GM23338 (cell line): ENCODE data around the gene MACO1. TPM values are rescaled to one million over a fixed set of nuclear protein-coding genes. Genes with fewer than 3 reads are reported as not detected.

ENCODE experiments used
- ATAC-seq: fragments of 200-7000 bp; cut with Tn5 transposase; 3 replicates; pipeline ENCODE4 v1.9.1; 2020
- DNase-seq: peaks from one replicate; pipeline ENCODE4 v3.0.0-alpha.2; 2015; ENCODE audit warnings: low spot score
- H2AFZ ChIP-seq: fragments of 200-600 bp; sonication (generic); 2 replicates; pipeline ENCODE4 v1.8.0; 2016; ENCODE audit warnings: antibody characterized with exemption, mild to moderate bottlenecking, moderate library complexity
- H3F3A ChIP-seq: fragments of 200-600 bp; sonication (generic); replicated peaks from 2 replicates; pipeline ENCODE4 v1.8.0; 2017; ENCODE audit warnings: antibody characterized with exemption, mixed run types, low read depth
- H3K27ac ChIP-seq: fragments of 200-600 bp; sonication (generic); 2 replicates; pipeline ENCODE4 v1.6.1; 2016; ENCODE audit warnings: low read depth
- H3K27me3 ChIP-seq: fragments of 200-600 bp; sonication (generic); 2 replicates; pipeline ENCODE4 v1.8.0; 2016; ENCODE audit warnings: mild to moderate bottlenecking, mixed run types, moderate library complexity; ENCODE audit not compliant: insufficient read depth
- H3K36me3 ChIP-seq: fragments of 200-600 bp; sonication (generic); 2 replicates; pipeline ENCODE4 v1.8.0; 2016; ENCODE audit warnings: mild to moderate bottlenecking; ENCODE audit not compliant: insufficient read depth
- H3K4me1 ChIP-seq: fragments of 200-600 bp; sonication (generic); 2 replicates; pipeline ENCODE4 v1.8.0; 2016; ENCODE audit warnings: mild to moderate bottlenecking, moderate library complexity; ENCODE audit not compliant: insufficient read depth
- H3K4me2 ChIP-seq: fragments of 200-600 bp; sonication (generic); 2 replicates; pipeline ENCODE4 v1.7.1; 2017; ENCODE audit warnings: mixed run types
- H3K4me3 ChIP-seq: fragments of 200-600 bp; sonication (generic); 2 replicates; pipeline ENCODE4 v1.6.1; 2016; ENCODE audit warnings: mixed run types
- H3K79me2 ChIP-seq: fragments of 200-600 bp; sonication (generic); replicated peaks from 2 replicates; pipeline ENCODE4 v1.8.0; 2017; ENCODE audit warnings: mild to moderate bottlenecking; ENCODE audit not compliant: insufficient read depth
- H3K9me2 ChIP-seq: fragments of 200-600 bp; sonication (generic); 2 replicates; pipeline ENCODE4 v1.8.0; 2017; ENCODE audit not compliant: insufficient read depth
- H4K20me1 ChIP-seq: fragments of 200-600 bp; sonication (generic); replicated peaks from 2 replicates; pipeline ENCODE4 v1.8.0; 2017; ENCODE audit warnings: mild to moderate bottlenecking; ENCODE audit not compliant: insufficient read depth
- H3K27ac Mint-ChIP-seq: 2 replicates; pipeline ENCODE4 v1.8.0; 2020; ENCODE audit warnings: inconsistent platforms, mild to moderate bottlenecking, moderate library complexity, mixed read lengths
- H3K27me3 Mint-ChIP-seq: 3 replicates; pipeline ENCODE4 v1.8.0; 2022; ENCODE audit warnings: low read depth, mild to moderate bottlenecking, moderate library complexity, mixed read lengths, inconsistent platforms; ENCODE audit not compliant: insufficient read depth, poor library complexity
- H3K36me3 Mint-ChIP-seq: 3 replicates; pipeline ENCODE4 v1.8.0; 2021; ENCODE audit warnings: low read depth, mild to moderate bottlenecking, inconsistent platforms, moderate library complexity, mixed read lengths
- H3K4me1 Mint-ChIP-seq: 3 replicates; pipeline ENCODE4 v1.8.0; 2020; ENCODE audit warnings: mild to moderate bottlenecking, inconsistent platforms, mixed read lengths
- H3K4me3 Mint-ChIP-seq: 3 replicates; pipeline ENCODE4 v1.8.0; 2021; ENCODE audit warnings: moderate library complexity, mild to moderate bottlenecking, inconsistent platforms, mixed read lengths
- H3K9me3 Mint-ChIP-seq: 3 replicates; pipeline ENCODE4 v1.8.0; 2020; ENCODE audit warnings: moderate library complexity, mild to moderate bottlenecking, inconsistent platforms, mixed read lengths
- CREB1 ChIP-seq: fragments of 250-450 bp; sonication (Bioruptor Pico); IDR thresholded peaks from 2 replicates; pipeline ENCODE4 v1.5.0; 2020; ENCODE audit warnings: low read depth, mild to moderate bottlenecking, moderate library complexity
- EZH2 ChIP-seq: fragments of 200-600 bp; sonication (generic); IDR thresholded peaks from one replicate; pipeline ENCODE4 v1.8.0; 2017; ENCODE audit warnings: antibody characterized with exemption, mild to moderate bottlenecking, low read depth; ENCODE audit not compliant: unreplicated experiment
- EZH2phosphoT487 ChIP-seq: fragments of 200-600 bp; sonication (generic); IDR thresholded peaks from one replicate; pipeline ENCODE4 v1.8.1; 2018; ENCODE audit warnings: antibody characterized with exemption; ENCODE audit not compliant: unreplicated experiment
- JUNB ChIP-seq: IDR thresholded peaks from one replicate; pipeline ENCODE4 v1.6.1; 2016; ENCODE audit warnings: antibody characterized with exemption; ENCODE audit not compliant: unreplicated experiment
- NANOG ChIP-seq: IDR thresholded peaks from 2 replicates; pipeline ENCODE4 v1.6.1; 2016; ENCODE audit warnings: antibody characterized with exemption, borderline replicate concordance
- POLR2AphosphoS5 ChIP-seq: IDR thresholded peaks from 2 replicates; pipeline ENCODE4 v1.6.1; 2016; ENCODE audit warnings: antibody characterized with exemption, low read depth
- STAT1 ChIP-seq: IDR thresholded peaks from one replicate; pipeline ENCODE4 v1.6.1; 2016; ENCODE audit warnings: antibody characterized with exemption; ENCODE audit not compliant: unreplicated experiment
- ZNF114 ChIP-seq: fragments of 250-450 bp; sonication (Bioruptor Pico); IDR thresholded peaks from 2 replicates; pipeline ENCODE4 v1.5.0; 2020; ENCODE audit warnings: mild to moderate bottlenecking, moderate library complexity
- ZNF331 ChIP-seq: fragments of 250-450 bp; sonication (Bioruptor Pico); IDR thresholded peaks from 2 replicates; pipeline ENCODE4 v1.5.0; 2020; ENCODE audit warnings: low read depth, mild to moderate bottlenecking, moderate library complexity
- polyA plus RNA-seq: library from polyadenylated mRNA; unstranded; fragments of >200 nt; fragmentation: Nextera tagmentation; extraction: Ambion mirVana; gene quantifications from 2 replicates; pipeline ENCODE4 v1.2.1, GENCODE V29; 2016
- total RNA-seq: library from RNA; depleted of rRNA; stranded (reverse); fragments of >200 nt; shearing (Covaris generic); gene quantifications from 2 replicates; pipeline ENCODE4 v1.2.3, GENCODE V29; 2014
- TF ChIP-seq, protein P1 (sequence below): fragments of 250-450 bp; sonication (Bioruptor Pico); IDR thresholded peaks from 2 replicates; pipeline ENCODE4 v1.5.0; 2020; ENCODE audit warnings: mild to moderate bottlenecking, moderate library complexity
- TF ChIP-seq, protein P2 (sequence below): IDR thresholded peaks from one replicate; pipeline ENCODE4 v1.6.1; 2018; ENCODE audit warnings: antibody characterized with exemption; ENCODE audit not compliant: unreplicated experiment
- TF ChIP-seq, protein P3 (sequence below): IDR thresholded peaks from 2 replicates; pipeline ENCODE4 v1.6.1; 2016; ENCODE audit warnings: antibody characterized with exemption
- TF ChIP-seq, protein P4 (sequence below), 2 experiments: fragments of 200-600 bp in 1 of 2; sonication (generic) in 1 of 2; conservative IDR thresholded peaks; 2 replicates each; pipeline versions ENCODE4 v1.5.1 to v1.6.1; 2016 to 2017; ENCODE audit warnings: antibody characterized with exemption in 2 of 2, low read depth in 2 of 2, mild to moderate bottlenecking in 2 of 2, moderate library complexity in 1 of 2

The MACO1 gene
- total and polyA plus RNA-seq, 2 experiments from 2014 or later, result 9.8 to 10.6 TPM

DNA sequence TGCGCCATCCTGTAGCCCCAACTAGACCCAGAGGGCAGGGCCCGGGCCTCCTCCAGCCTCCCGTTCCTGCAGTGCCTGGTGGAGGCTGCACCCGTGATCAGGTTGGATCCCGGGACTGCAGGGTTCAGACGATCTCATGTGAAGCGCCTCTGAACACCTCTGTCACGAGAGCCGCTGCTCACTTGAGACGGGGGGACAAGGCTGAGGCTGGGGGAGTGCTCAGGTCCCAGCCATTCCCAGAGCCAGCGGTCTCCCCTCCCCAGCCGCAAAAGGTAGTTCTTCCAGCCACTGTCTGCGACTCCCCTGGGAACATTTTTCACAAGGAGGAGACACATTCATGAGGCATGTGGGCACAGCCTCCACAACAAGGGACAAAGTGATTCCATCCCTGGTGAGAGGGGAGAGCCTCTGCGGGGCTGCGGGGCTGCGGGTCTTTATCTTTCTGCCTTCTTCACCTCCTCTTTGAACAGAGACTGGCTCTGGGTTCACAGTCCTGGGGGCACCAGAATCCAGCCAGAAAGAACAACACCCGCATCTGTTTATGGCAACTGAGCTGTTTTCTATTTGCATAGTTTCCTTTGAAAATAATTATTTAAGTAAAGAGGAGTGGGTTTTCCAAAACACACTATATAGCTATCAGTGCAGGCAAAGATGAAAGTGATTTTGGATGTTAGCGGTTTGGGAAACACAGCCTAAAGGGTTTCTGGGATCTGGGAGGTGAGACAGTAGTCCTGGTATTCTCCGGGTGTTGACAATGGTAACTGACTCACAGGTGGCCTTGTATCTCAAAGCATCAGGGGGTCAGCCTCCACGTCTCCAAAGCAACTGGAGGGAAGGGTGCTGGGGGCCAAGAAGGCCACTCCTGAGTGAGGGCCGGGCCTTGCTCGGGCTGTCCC is 99.7 kb downstream of the MACO1 start:
- Histone ChIP-seq H3K27me3 (no peaks in the 10 kb centered on the region), H3K4me3 (no peak overlapping the region), H2AFZ (no peak overlapping the region; the same call in 1 of the 2 replicates), H3K9me2 (no peaks in the 10 kb centered on the region), H3K4me2 (no peak overlapping the region), H3K27ac (no peak overlapping the region), H3K36me3 (no peaks in the 10 kb centered on the region), H3K4me1 (no peaks in the 10 kb centered on the region), H3K79me2 (no peaks in the 10 kb centered on the region), H3F3A (0 out of 2 replicates have a peak, but pooled peaks cover 2% of the 10 kb centered on the region), H4K20me1 (no peaks in the 10 kb centered on the region)
- DNase-seq (no peak), ATAC-seq (no peak; the same call in 2 of the 3 replicates)
- Mint-ChIP-seq H3K36me3 (no peaks in the 10 kb centered on the region), H3K4me1 (peaks cover 3% of the 10 kb centered on the region; the same call in 1 of the 3 replicates), H3K4me3 (no peak overlapping the region), H3K27me3 (peaks cover 6% of the 10 kb centered on the region), H3K9me3 (no peaks in the 10 kb centered on the region), H3K27ac (no peak overlapping the region)
- TF ChIP-seq POLR2AphosphoS5, result no peak
- no peak for TF ChIP-seq NANOG
- no peak for TF ChIP-seq EZH2phosphoT487
- TF ChIP-seq ZNF114 (CRISPR knock-in tag), result no peak
- TF ChIP-seq ZNF331, result no peak
- TF ChIP-seq STAT1, result no peak
- TF ChIP-seq, protein P1, sequence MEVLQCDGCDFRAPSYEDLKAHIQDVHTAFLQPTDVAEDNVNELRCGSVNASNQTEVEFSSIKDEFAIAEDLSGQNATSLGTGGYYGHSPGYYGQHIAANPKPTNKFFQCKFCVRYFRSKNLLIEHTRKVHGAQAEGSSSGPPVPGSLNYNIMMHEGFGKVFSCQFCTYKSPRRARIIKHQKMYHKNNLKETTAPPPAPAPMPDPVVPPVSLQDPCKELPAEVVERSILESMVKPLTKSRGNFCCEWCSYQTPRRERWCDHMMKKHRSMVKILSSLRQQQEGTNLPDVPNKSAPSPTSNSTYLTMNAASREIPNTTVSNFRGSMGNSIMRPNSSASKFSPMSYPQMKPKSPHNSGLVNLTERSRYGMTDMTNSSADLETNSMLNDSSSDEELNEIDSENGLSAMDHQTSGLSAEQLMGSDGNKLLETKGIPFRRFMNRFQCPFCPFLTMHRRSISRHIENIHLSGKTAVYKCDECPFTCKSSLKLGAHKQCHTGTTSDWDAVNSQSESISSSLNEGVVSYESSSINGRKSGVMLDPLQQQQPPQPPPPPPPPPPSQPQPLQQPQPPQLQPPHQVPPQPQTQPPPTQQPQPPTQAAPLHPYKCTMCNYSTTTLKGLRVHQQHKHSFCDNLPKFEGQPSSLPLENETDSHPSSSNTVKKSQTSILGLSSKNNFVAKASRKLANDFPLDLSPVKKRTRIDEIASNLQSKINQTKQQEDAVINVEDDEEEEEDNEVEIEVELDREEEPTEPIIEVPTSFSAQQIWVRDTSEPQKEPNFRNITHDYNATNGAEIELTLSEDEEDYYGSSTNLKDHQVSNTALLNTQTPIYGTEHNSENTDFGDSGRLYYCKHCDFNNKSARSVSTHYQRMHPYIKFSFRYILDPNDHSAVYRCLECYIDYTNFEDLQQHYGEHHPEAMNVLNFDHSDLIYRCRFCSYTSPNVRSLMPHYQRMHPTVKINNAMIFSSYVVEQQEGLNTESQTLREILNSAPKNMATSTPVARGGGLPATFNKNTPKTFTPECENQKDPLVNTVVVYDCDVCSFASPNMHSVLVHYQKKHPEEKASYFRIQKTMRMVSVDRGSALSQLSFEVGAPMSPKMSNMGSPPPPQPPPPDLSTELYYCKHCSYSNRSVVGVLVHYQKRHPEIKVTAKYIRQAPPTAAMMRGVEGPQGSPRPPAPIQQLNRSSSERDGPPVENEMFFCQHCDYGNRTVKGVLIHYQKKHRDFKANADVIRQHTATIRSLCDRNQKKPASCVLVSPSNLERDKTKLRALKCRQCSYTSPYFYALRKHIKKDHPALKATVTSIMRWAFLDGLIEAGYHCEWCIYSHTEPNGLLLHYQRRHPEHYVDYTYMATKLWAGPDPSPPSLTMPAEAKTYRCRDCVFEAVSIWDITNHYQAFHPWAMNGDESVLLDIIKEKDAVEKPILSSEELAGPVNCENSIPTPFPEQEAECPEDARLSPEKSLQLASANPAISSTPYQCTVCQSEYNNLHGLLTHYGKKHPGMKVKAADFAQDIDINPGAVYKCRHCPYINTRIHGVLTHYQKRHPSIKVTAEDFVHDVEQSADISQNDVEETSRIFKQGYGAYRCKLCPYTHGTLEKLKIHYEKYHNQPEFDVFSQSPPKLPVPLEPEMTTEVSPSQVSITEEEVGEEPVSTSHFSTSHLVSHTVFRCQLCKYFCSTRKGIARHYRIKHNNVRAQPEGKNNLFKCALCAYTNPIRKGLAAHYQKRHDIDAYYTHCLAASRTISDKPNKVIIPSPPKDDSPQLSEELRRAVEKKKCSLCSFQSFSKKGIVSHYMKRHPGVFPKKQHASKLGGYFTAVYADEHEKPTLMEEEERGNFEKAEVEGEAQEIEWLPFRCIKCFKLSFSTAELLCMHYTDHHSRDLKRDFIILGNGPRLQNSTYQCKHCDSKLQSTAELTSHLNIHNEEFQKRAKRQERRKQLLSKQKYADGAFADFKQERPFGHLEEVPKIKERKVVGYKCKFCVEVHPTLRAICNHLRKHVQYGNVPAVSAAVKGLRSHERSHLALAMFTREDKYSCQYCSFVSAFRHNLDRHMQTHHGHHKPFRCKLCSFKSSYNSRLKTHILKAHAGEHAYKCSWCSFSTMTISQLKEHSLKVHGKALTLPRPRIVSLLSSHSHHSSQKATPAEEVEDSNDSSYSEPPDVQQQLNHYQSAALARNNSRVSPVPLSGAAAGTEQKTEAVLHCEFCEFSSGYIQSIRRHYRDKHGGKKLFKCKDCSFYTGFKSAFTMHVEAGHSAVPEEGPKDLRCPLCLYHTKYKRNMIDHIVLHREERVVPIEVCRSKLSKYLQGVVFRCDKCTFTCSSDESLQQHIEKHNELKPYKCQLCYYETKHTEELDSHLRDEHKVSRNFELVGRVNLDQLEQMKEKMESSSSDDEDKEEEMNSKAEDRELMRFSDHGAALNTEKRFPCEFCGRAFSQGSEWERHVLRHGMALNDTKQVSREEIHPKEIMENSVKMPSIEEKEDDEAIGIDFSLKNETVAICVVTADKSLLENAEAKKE (CRISPR knock-in tag), result no peak
- TF ChIP-seq, protein P2, sequence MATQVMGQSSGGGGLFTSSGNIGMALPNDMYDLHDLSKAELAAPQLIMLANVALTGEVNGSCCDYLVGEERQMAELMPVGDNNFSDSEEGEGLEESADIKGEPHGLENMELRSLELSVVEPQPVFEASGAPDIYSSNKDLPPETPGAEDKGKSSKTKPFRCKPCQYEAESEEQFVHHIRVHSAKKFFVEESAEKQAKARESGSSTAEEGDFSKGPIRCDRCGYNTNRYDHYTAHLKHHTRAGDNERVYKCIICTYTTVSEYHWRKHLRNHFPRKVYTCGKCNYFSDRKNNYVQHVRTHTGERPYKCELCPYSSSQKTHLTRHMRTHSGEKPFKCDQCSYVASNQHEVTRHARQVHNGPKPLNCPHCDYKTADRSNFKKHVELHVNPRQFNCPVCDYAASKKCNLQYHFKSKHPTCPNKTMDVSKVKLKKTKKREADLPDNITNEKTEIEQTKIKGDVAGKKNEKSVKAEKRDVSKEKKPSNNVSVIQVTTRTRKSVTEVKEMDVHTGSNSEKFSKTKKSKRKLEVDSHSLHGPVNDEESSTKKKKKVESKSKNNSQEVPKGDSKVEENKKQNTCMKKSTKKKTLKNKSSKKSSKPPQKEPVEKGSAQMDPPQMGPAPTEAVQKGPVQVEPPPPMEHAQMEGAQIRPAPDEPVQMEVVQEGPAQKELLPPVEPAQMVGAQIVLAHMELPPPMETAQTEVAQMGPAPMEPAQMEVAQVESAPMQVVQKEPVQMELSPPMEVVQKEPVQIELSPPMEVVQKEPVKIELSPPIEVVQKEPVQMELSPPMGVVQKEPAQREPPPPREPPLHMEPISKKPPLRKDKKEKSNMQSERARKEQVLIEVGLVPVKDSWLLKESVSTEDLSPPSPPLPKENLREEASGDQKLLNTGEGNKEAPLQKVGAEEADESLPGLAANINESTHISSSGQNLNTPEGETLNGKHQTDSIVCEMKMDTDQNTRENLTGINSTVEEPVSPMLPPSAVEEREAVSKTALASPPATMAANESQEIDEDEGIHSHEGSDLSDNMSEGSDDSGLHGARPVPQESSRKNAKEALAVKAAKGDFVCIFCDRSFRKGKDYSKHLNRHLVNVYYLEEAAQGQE, result no peak
- TF ChIP-seq, protein P3, sequence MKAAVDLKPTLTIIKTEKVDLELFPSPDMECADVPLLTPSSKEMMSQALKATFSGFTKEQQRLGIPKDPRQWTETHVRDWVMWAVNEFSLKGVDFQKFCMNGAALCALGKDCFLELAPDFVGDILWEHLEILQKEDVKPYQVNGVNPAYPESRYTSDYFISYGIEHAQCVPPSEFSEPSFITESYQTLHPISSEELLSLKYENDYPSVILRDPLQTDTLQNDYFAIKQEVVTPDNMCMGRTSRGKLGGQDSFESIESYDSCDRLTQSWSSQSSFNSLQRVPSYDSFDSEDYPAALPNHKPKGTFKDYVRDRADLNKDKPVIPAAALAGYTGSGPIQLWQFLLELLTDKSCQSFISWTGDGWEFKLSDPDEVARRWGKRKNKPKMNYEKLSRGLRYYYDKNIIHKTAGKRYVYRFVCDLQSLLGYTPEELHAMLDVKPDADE, result no peak
- TF ChIP-seq CREB1 (CRISPR knock-in tag), result no peak
- no peak for TF ChIP-seq JUNB
- TF ChIP-seq EZH2, result no peak
- TF ChIP-seq, protein P4, sequence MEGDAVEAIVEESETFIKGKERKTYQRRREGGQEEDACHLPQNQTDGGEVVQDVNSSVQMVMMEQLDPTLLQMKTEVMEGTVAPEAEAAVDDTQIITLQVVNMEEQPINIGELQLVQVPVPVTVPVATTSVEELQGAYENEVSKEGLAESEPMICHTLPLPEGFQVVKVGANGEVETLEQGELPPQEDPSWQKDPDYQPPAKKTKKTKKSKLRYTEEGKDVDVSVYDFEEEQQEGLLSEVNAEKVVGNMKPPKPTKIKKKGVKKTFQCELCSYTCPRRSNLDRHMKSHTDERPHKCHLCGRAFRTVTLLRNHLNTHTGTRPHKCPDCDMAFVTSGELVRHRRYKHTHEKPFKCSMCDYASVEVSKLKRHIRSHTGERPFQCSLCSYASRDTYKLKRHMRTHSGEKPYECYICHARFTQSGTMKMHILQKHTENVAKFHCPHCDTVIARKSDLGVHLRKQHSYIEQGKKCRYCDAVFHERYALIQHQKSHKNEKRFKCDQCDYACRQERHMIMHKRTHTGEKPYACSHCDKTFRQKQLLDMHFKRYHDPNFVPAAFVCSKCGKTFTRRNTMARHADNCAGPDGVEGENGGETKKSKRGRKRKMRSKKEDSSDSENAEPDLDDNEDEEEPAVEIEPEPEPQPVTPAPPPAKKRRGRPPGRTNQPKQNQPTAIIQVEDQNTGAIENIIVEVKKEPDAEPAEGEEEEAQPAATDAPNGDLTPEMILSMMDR (conservative IDR thresholded peaks at IDR 0.05; ENCODE audit: low read depth in 2 of 2), result no peak
